Bronchial epithelial cell (primary cell): ENCODE measurements around the gene EIF3B. TPM values are rescaled to one million over a fixed set of nuclear protein-coding genes. Genes with fewer than 3 reads are reported as not detected.

ENCODE experiments used
- DNase-seq: peaks from one replicate; pipeline ENCODE4 v3.0.0-alpha.2; 2010; ENCODE audit warnings: low read depth
- FAIRE-seq: peaks from 2 replicates; lab custom pipeline; 2011; peaks lifted over from hg19 to GRCh38; lab: Jason Lieb, UNC
- H3K27me3 ChIP-seq: 2 replicates; pipeline ENCODE4 v1.5.1; 2011; ENCODE audit warnings: low read length; ENCODE audit not compliant: control insufficient read depth, insufficient read depth
- H3K36me3 ChIP-seq: 2 replicates; pipeline ENCODE4 v1.5.1; 2011; ENCODE audit warnings: low read length; ENCODE audit not compliant: control insufficient read depth, insufficient read depth
- H3K4me3 ChIP-seq: 2 replicates; pipeline ENCODE4 v1.5.1; 2011; ENCODE audit warnings: mild to moderate bottlenecking, low read depth, low read length, control low read depth
- CTCF ChIP-seq: IDR thresholded peaks from 2 replicates; pipeline ENCODE4 v1.5.1; 2011; ENCODE audit warnings: mild to moderate bottlenecking, moderate library complexity, low read length, control low read depth, inconsistent platforms; ENCODE audit not compliant: insufficient read depth, severe bottlenecking
- total RNA-seq: library from RNA; depleted of rRNA; stranded (reverse); fragments of >200 nt; gene quantifications from 2 replicates; pipeline ENCODE4 v1.2.1, GENCODE V29; 2014

EIF3B gene
- total RNA-seq, 1 donor from 2014 or later = 262 TPM

- no peak for FAIRE-seq
- no peak for DNase-seq
- Histone ChIP-seq H3K4me3 (no peak overlapping the region), H3K27me3 (no peaks in the 10 kb centered on the region), H3K36me3 (no peaks in the 10 kb centered on the region)
- TF ChIP-seq CTCF = no peak
These were observed 71.1 kb downstream of the EIF3B start for GRCh38 chr7:2425749-2426148.

Other genes with a start within 250 kb of the EIF3B start
- gene MAD1L1, start 121.9 kb upstream of the EIF3B start, total RNA-seq = 57.4 TPM in 2 replicates
- gene MRM2, start 112.6 kb upstream of the EIF3B start, total RNA-seq = 19.7 and 21.1 TPM in 2 replicates
- 7.9 and 16.0 TPM in 2 replicates for gene NUDT1, start 112.6 kb upstream of the EIF3B start, total RNA-seq
- 8.7 and 12.9 TPM in 2 replicates for gene SNX8, start 40.4 kb upstream of the EIF3B start, total RNA-seq
- gene CHST12, start 48.8 kb downstream of the EIF3B start, total RNA-seq = 0.51 and 0.79 TPM in 2 replicates
- gene GRIFIN, start 121.6 kb downstream of the EIF3B start, total RNA-seq = not detected in 2 replicates
- 4.5 and 6.8 TPM in 2 replicates for gene LFNG, start 164.9 kb downstream of the EIF3B start, total RNA-seq
- gene BRAT1, start 200.7 kb downstream of the EIF3B start, total RNA-seq = 12.1 and 13.3 TPM in 2 replicates
- 6.3 and 6.9 TPM in 2 replicates for gene IQCE, start 204.2 kb downstream of the EIF3B start, total RNA-seq